IMR-90 (cell line): ENCODE measurements around the gene PLB1. TPM values are rescaled to one million over a fixed set of nuclear protein-coding genes. Genes with fewer than 3 reads are reported as not detected.

ENCODE experiments used
- ATAC-seq: fragments of 200-7000 bp; cut with Tn5 transposase; 2 replicates; pipeline ENCODE4 v1.9.1; 2020; ENCODE audit warnings: low read depth, mild to moderate bottlenecking, moderate library complexity
- BruUV-seq: library from RNA; stranded (reverse); fragments of 400-500 nt; replicated peaks from 2 replicates; lab custom pipeline; 2021; lab: Mats Ljungman, UMichigan
- CTCF ChIA-PET: fragments of 300-600 bp; formaldehyde crosslinking; extraction: SDS; loops from one replicate; lab custom pipeline; 2021; ENCODE audit warnings: antibody characterized with exemption; lab: Yijun Ruan, JAX
- POLR2A ChIA-PET: fragments of 300-600 bp; sonication (Branson Sonifier 250); formaldehyde crosslinking; loops from one replicate; lab custom pipeline; 2022; ENCODE audit warnings: antibody characterized with exemption; ENCODE audit not compliant: unreplicated experiment; lab: Charles Lee
- DNase-seq: peaks from one replicate; pipeline ENCODE4 v3.0.0; 2013
- H2AFZ ChIP-seq: replicated peaks from 2 replicates; pipeline ENCODE3; 2013; ENCODE audit warnings: low read length, mild to moderate bottlenecking; ENCODE audit not compliant: poor library complexity
- H2AK5ac ChIP-seq: 2 replicates; pipeline ENCODE4 v1.6.1; 2013; ENCODE audit warnings: low read depth, low read length, inconsistent platforms
- H2AK9ac ChIP-seq: replicated peaks from 2 replicates; pipeline ENCODE3; 2013; ENCODE audit warnings: mild to moderate bottlenecking, low read depth, low read length, moderate library complexity; ENCODE audit not compliant: poor library complexity
- H2BK120ac ChIP-seq: 2 replicates; pipeline ENCODE4 v1.6.1; 2013; ENCODE audit warnings: low read depth, low read length, inconsistent platforms
- H2BK15ac ChIP-seq: 3 replicates; pipeline ENCODE4 v1.6.1; 2013; ENCODE audit warnings: low read depth, low read length, inconsistent platforms
- H2BK20ac ChIP-seq: 2 replicates; pipeline ENCODE4 v1.6.1; 2013; ENCODE audit warnings: low read depth, mild to moderate bottlenecking, inconsistent platforms, low read length, moderate library complexity
- H2BK5ac ChIP-seq: 2 replicates; pipeline ENCODE4 v1.6.1; 2013; ENCODE audit warnings: mild to moderate bottlenecking, low read depth, low read length, inconsistent platforms; ENCODE audit not compliant: poor library complexity, severe bottlenecking
- H3K14ac ChIP-seq: replicated peaks from 2 replicates; pipeline ENCODE4 v1.6.1; 2013; ENCODE audit warnings: low read depth, low read length, inconsistent platforms
- H3K18ac ChIP-seq: 2 replicates; pipeline ENCODE4 v1.6.1; 2013; ENCODE audit warnings: low read depth, low read length, control low read depth
- H3K23ac ChIP-seq: 2 replicates; pipeline ENCODE4 v1.6.1; 2013; ENCODE audit warnings: low read depth, low read length, inconsistent platforms
- H3K27ac ChIP-seq: 2 replicates; pipeline ENCODE4 v1.5.1; 2013; ENCODE audit warnings: mild to moderate bottlenecking, control low read depth, low read length; ENCODE audit not compliant: insufficient read depth
- H3K27me3 ChIP-seq: 2 replicates; pipeline ENCODE4 v1.6.1; 2013; ENCODE audit warnings: low read length; ENCODE audit not compliant: control insufficient read depth, insufficient read depth
- H3K36me3 ChIP-seq: 2 replicates; pipeline ENCODE4 v1.6.1; 2013; ENCODE audit warnings: low read length, mixed read lengths; ENCODE audit not compliant: control insufficient read depth, insufficient read depth
- H3K4ac ChIP-seq: 2 replicates; pipeline ENCODE4 v1.6.1; 2013; ENCODE audit warnings: low read depth, low read length, inconsistent platforms
- H3K4me1 ChIP-seq: 2 replicates; pipeline ENCODE4 v1.6.1; 2013; ENCODE audit warnings: low read length, mixed read lengths; ENCODE audit not compliant: control insufficient read depth, insufficient read depth
- H3K4me2 ChIP-seq: 2 replicates; pipeline ENCODE4 v1.6.1; 2013; ENCODE audit warnings: low read depth, mild to moderate bottlenecking, control low read depth, low read length, moderate library complexity
- H3K4me3 ChIP-seq: 2 replicates; pipeline ENCODE4 v1.5.1; 2013; ENCODE audit warnings: low read depth, mild to moderate bottlenecking, control low read depth, low read length, moderate library complexity; ENCODE audit not compliant: insufficient read depth
- H3K56ac ChIP-seq: 2 replicates; pipeline ENCODE4 v1.6.1; 2013; ENCODE audit warnings: low read length, inconsistent platforms; ENCODE audit not compliant: insufficient read depth; ENCODE audit errors: extremely low read depth
- H3K79me1 ChIP-seq, 2 experiments: 2 replicates each; pipeline ENCODE4 v1.6.1; 2013; ENCODE audit warnings: low read length in 2 of 2, inconsistent platforms in 1 of 2, low read depth in 1 of 2
- H3K9ac ChIP-seq: 2 replicates; pipeline ENCODE4 v1.6.1; 2013; ENCODE audit warnings: low read depth, low read length, control low read depth
- H3K9me1 ChIP-seq: 2 replicates; pipeline ENCODE4 v1.6.1; 2013; ENCODE audit warnings: low read length, inconsistent platforms; ENCODE audit not compliant: insufficient read depth
- H3K9me3 ChIP-seq: 2 replicates; pipeline ENCODE4 v1.6.1; 2013; ENCODE audit warnings: low read length; ENCODE audit not compliant: control insufficient read depth, insufficient read depth
- H4K20me1 ChIP-seq: 2 replicates; pipeline ENCODE4 v1.6.1; 2013; ENCODE audit warnings: low read length, inconsistent platforms; ENCODE audit not compliant: insufficient read depth
- H4K5ac ChIP-seq: 2 replicates; pipeline ENCODE4 v1.6.1; 2013; ENCODE audit warnings: mild to moderate bottlenecking, low read depth, low read length, control low read depth
- H4K8ac ChIP-seq, 2 experiments: 2 replicates each; pipeline ENCODE4 v1.6.1; 2013; ENCODE audit warnings: low read depth in 2 of 2, low read length in 2 of 2, control low read depth in 1 of 2, inconsistent platforms in 1 of 2
- H4K91ac ChIP-seq: 2 replicates; pipeline ENCODE4 v1.6.1; 2013; ENCODE audit warnings: low read depth, low read length, inconsistent platforms; ENCODE audit not compliant: insufficient read depth
- BHLHE40 ChIP-seq: fragments of 150-350 bp; IDR thresholded peaks from 2 replicates; pipeline ENCODE4 v1.6.1; 2016; ENCODE audit warnings: mild to moderate bottlenecking, low read depth, low read length
- CEBPB ChIP-seq: IDR thresholded peaks from 2 replicates; pipeline ENCODE4 v1.6.1; 2012; ENCODE audit warnings: low read depth, low read length, improper control_type of control experiment
- CTCF ChIP-seq: conservative IDR thresholded peaks from 2 replicates; pipeline ENCODE4 v1.5.1; 2012; ENCODE audit warnings: mild to moderate bottlenecking, low read depth, low read length, improper control_type of control experiment
- MAFK ChIP-seq: IDR thresholded peaks from 2 replicates; pipeline ENCODE4 v1.6.1; 2012; ENCODE audit warnings: low read depth, low read length, improper control_type of control experiment
- NFE2L2 ChIP-seq: fragments of 150-350 bp; IDR thresholded peaks from 2 replicates; pipeline ENCODE4 v1.6.1; 2016; ENCODE audit warnings: low read depth, mild to moderate bottlenecking, low read length
- POLR2A ChIP-seq: IDR thresholded peaks from 2 replicates; pipeline ENCODE4 v1.6.1; 2012; ENCODE audit warnings: mild to moderate bottlenecking, low read depth, low read length
- RAD21 ChIP-seq: IDR thresholded peaks from 2 replicates; pipeline ENCODE4 v1.6.1; 2012; ENCODE audit warnings: low read length, improper control_type of control experiment
- RCOR1 ChIP-seq: IDR thresholded peaks from 2 replicates; pipeline ENCODE4 v1.6.1; 2012; ENCODE audit warnings: mild to moderate bottlenecking, low read length, improper control_type of control experiment; ENCODE audit not compliant: insufficient replicate concordance
- RFX5 ChIP-seq: IDR thresholded peaks from 2 replicates; pipeline ENCODE4 v1.8.0; 2012; ENCODE audit warnings: low read depth, mild to moderate bottlenecking, low read length, moderate library complexity
- WGBS, 2 experiments: methylation state at CpG; one replicate each; pipeline versions ENCODE4 v1.1.5 to v1.1.7; 2013; ENCODE audit warnings: missing lambda C conversion rate in 2 of 2; ENCODE audit not compliant: insufficient read length in 1 of 2; ENCODE audit errors: extremely low coverage in 2 of 2; 5-methylcytosine and 5-hydroxymethylcytosine counted together
- dilution Hi-C: fragments of 300-500 bp; cut with HindIII; formaldehyde crosslinking; loops from one replicate; pipeline ENCODE4 v1.14.3; 2018; ENCODE audit warnings: low sequenced_read_pairs; ENCODE audit not compliant: unreplicated experiment
- in situ Hi-C: fragments of 300-500 bp; cut with MboI; formaldehyde crosslinking; loops from 3 replicates; pipeline ENCODE4 v1.14.3; 2019; ENCODE audit warnings: low sequenced_read_pairs, inconsistent platforms, mixed read lengths
- intact Hi-C: fragments of 100-400 bp; cut with micrococcal nuclease; formaldehyde crosslinking; loops from 2 replicates; pipeline ENCODE4 v1.10.0; 2022
- polyA plus RNA-seq, 3 experiments: library from polyadenylated mRNA; depleted of rRNA; stranded (reverse); fragments of >200 nt; gene quantifications; 2 replicates each; pipeline ENCODE4 v1.2.3, GENCODE V29; 2012; ENCODE audit warnings: low replicate concordance in 1 of 3
- total RNA-seq: library from RNA; depleted of rRNA; stranded (reverse); fragments of >200 nt; gene quantifications from 2 replicates; pipeline ENCODE4 v1.2.3, GENCODE V29; 2012

Gene PLB1
- total and polyA plus RNA-seq, 2 of the 4 experiments (the other 2 are of a cell fraction), result 0.74 to 0.90 TPM

DNA sequence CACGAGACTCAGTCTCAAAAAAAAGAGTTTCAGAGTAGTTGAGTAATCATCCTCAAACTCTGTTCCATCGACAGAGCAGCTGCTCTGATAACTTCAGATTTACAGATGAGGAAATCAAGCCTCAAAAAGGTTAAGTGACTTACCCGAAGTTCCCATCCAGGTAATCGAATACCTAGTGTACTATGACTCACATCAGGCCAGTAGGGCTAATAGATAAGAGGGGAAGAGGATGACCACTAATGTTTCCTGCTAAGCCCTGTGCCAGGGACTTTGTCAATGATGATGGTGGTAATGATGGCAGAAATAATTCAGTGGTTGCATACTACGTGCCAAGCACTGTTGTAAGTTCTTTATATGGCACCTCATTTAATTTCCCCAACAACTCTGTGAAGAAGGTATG is 80.9 kb downstream of the PLB1 start:
- no peak overlapping the region for H3K4me3 ChIP-seq
- H3K9me1 ChIP-seq, result no peaks in the 10 kb centered on the region; the same call in 1 of the 2 replicates
- intact Hi-C loops, result no loop called here
- peaks cover 3% of the 10 kb centered on the region for H3K4me1 ChIP-seq
- no peak overlapping the region for H2BK15ac ChIP-seq
- POLR2A ChIA-PET, result no interaction called here
- CTCF ChIA-PET, result interaction anchor here (0.5 kb wide), 1 partner anchor 63 kb away, joined by 4 read pairs; no protein-coding TSS in a partner anchor
- H2AK5ac ChIP-seq, result no peak overlapping the region
- peaks cover 2% of the 10 kb centered on the region; the same call in 1 of the 2 replicates for H3K9me3 ChIP-seq
- DNase-seq (no peak), ATAC-seq (no peak)
- dilution Hi-C loops, result no loop called here
- H3K4me2 ChIP-seq, result no peak overlapping the region
- H3K27ac ChIP-seq, result no peak overlapping the region
- H3K56ac ChIP-seq, result no peak overlapping the region
- no peak overlapping the region for H3K4ac ChIP-seq
- H4K20me1 ChIP-seq, result no peaks in the 10 kb centered on the region
- H2BK120ac ChIP-seq, result no peak overlapping the region
- no peak overlapping the region for H3K9ac ChIP-seq
- TF ChIP-seq RAD21 (no peak), POLR2A (no peak), CEBPB (no peak), NFE2L2 (no peak), CTCF (no peak), RFX5 (no peak), RCOR1 (no peak), MAFK (no peak), BHLHE40 (no peak)
- no TSS peak for BruUV-seq
- H4K8ac ChIP-seq, result no peak overlapping the region
- no peak overlapping the region for H2BK5ac ChIP-seq
- H2AK9ac ChIP-seq, result no peak overlapping the region
- no peak overlapping the region for H4K5ac ChIP-seq
- no peaks in the 10 kb centered on the region for H3K79me1 ChIP-seq
- H2AFZ ChIP-seq, result no peak overlapping the region
- H3K23ac ChIP-seq, result no peak overlapping the region
- H3K14ac ChIP-seq, result no peak overlapping the region
- in situ Hi-C loops, result loop anchor here (25.0 kb wide), 1 partner anchor 336 kb away; no protein-coding TSS in a partner anchor
- no peak overlapping the region for H2BK20ac ChIP-seq
- H3K27me3 ChIP-seq, result no peaks in the 10 kb centered on the region
- no peaks in the 10 kb centered on the region for H3K36me3 ChIP-seq
- H4K91ac ChIP-seq, result no peak overlapping the region
- no peak overlapping the region for H3K18ac ChIP-seq
- 100% methylated on average over 1 of the region's 5 CpGs; no CpG with 5 or more reads in 1 of the 2 experiments for WGBS, 2 experiments
